OCI-LY7 (cell line): ENCODE measurements around the gene CKAP2L. TPM values are rescaled to one million over a fixed set of nuclear protein-coding genes. Genes with fewer than 3 reads are reported as not detected.

Source experiments
- BruUV-seq: library from RNA; stranded (reverse); fragments of 400-500 nt; replicated peaks from 2 replicates; lab custom pipeline; 2021; lab: Mats Ljungman, UMichigan
- CTCF ChIA-PET: fragments of 300-600 bp; sonication (Branson Sonifier 250); formaldehyde crosslinking; loops from one replicate; lab custom pipeline; 2022; ENCODE audit warnings: antibody characterized with exemption; ENCODE audit not compliant: unreplicated experiment; lab: Charles Lee
- POLR2A ChIA-PET: fragments of 300-600 bp; sonication (Branson Sonifier 250); formaldehyde crosslinking; loops from one replicate; lab custom pipeline; 2022; ENCODE audit warnings: antibody characterized with exemption; lab: Charles Lee
- DNase-seq: peaks from one replicate; pipeline ENCODE4 v3.0.0-alpha.2; 2015; ENCODE audit warnings: low spot score
- H2AFZ ChIP-seq: fragments of 200-600 bp; sonication (generic), shearing (Covaris generic); 2 replicates; pipeline ENCODE4 v1.6.1; 2014; ENCODE audit warnings: mild to moderate bottlenecking, antibody characterized with exemption, low read length, moderate library complexity
- H3K27ac ChIP-seq: fragments of 200-600 bp; sonication (generic); 2 replicates; pipeline ENCODE4 v1.5.1; 2014; ENCODE audit warnings: mixed run types, low read depth, mild to moderate bottlenecking, moderate library complexity, low read length, inconsistent platforms; ENCODE audit not compliant: poor library complexity, severe bottlenecking
- H3K36me3 ChIP-seq: fragments of 200-600 bp; sonication (generic); 2 replicates; pipeline ENCODE4 v1.6.1; 2014; ENCODE audit warnings: mild to moderate bottlenecking, antibody characterized with exemption, low read length, moderate library complexity, mixed read lengths; ENCODE audit not compliant: insufficient read depth
- H3K4me1 ChIP-seq: fragments of 200-600 bp; sonication (generic); 2 replicates; pipeline ENCODE4 v1.5.1; 2014; ENCODE audit warnings: mild to moderate bottlenecking, low read length; ENCODE audit not compliant: insufficient read depth, poor library complexity, severe bottlenecking
- H3K4me2 ChIP-seq: fragments of 200-600 bp; sonication (generic); 2 replicates; pipeline ENCODE4 v1.6.1; 2014; ENCODE audit warnings: mild to moderate bottlenecking, low read length
- H3K4me3 ChIP-seq: fragments of 200-600 bp; sonication (generic); 2 replicates; pipeline ENCODE4 v1.5.1; 2014; ENCODE audit warnings: mild to moderate bottlenecking, low read depth, low read length; ENCODE audit not compliant: poor library complexity, severe bottlenecking
- H3K79me2 ChIP-seq: fragments of 200-600 bp; sonication (generic); 2 replicates; pipeline ENCODE4 v1.6.1; 2016; ENCODE audit warnings: low read depth, mild to moderate bottlenecking, low read length, moderate library complexity, mixed read lengths; ENCODE audit not compliant: insufficient read depth
- H3K9me2 ChIP-seq: fragments of 200-600 bp; sonication (generic); 2 replicates; pipeline ENCODE4 v1.6.1; 2016; ENCODE audit warnings: mild to moderate bottlenecking, low read length, mixed read lengths; ENCODE audit not compliant: insufficient read depth
- H3K9me3 ChIP-seq: fragments of 200-600 bp; sonication (generic); 2 replicates; pipeline ENCODE4 v1.6.1; 2014; ENCODE audit warnings: mild to moderate bottlenecking, mixed run types, low read length, mixed read lengths
- H4K20me1 ChIP-seq: fragments of 200-600 bp; sonication (generic); 2 replicates; pipeline ENCODE4 v1.6.1; 2014; ENCODE audit warnings: mild to moderate bottlenecking, antibody characterized with exemption, low read length, moderate library complexity, mixed read lengths; ENCODE audit not compliant: insufficient read depth
- EZH2phosphoT487 ChIP-seq: fragments of 200-600 bp; sonication (generic); IDR thresholded peaks from 2 replicates; pipeline ENCODE4 v1.6.1; 2018; ENCODE audit warnings: low read depth, borderline replicate concordance, mild to moderate bottlenecking, mixed run types, antibody characterized with exemption, low read length, moderate library complexity, mixed read lengths
- intact Hi-C: fragments of 100-400 bp; cut with micrococcal nuclease; formaldehyde crosslinking; loops from one replicate; pipeline ENCODE4 v1.10.0; 2022; ENCODE audit not compliant: unreplicated experiment
- total RNA-seq, 2 experiments: library from RNA; depleted of rRNA in 1 of 2; stranded (reverse); fragments of >200 nt in 1 of 2; shearing (Covaris generic) in 1 of 2; gene quantifications; 2 replicates each; pipeline ENCODE4 v1.2.3, GENCODE V29; 2014 to 2022
- TF ChIP-seq, protein P1 (sequence below): fragments of 200-600 bp; sonication (generic); conservative IDR thresholded peaks from 2 replicates; pipeline ENCODE4 v1.5.1; 2014; ENCODE audit warnings: mild to moderate bottlenecking, antibody characterized with exemption, low read length, moderate library complexity, mixed read lengths

CKAP2L gene
- total RNA-seq, 2 experiments from 2014 or later = 31.8 to 61.8 TPM

DNA sequence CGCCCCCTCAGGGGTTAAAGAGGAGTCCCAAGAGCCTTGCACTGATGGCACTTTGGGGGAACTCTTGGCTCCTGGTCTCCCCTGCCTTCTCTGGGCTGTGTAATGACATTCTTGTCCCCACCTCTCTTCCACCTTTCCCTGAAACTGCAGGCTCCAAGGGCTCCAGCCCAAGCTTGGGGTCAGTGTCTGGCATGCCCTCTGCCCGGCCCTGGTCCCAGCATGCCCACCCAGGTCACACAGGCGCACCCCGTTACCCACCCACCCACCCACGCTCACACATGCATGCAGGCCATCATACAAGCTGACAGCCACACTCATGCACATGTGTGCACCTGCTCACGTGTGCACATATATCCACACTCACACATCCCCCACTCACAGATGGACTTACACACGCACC lies 50.5 kb downstream of the CKAP2L start:
- POLR2A ChIA-PET = no interaction called here
- no TSS peak for BruUV-seq

DNA sequence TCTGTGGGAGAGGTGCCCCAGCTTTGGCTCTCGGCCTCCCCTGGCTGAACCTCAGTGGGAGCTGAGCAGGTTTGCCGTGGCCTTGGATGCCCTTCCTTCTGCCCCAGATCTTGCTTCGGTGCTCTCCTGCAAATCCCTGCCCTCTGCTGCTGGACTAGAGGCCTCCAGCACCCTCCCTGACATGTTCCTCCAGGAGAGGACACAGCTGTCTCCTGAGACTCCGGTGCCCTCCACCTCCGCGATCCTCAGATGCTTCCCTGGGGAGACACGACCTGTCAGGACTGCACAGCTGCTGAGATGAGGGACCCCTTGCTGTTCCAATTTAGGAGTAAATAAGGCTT lies 50.9 kb downstream of the CKAP2L start:
- no peak for DNase-seq
- Histone ChIP-seq H3K4me2 (no peak overlapping the region), H2AFZ (no peak overlapping the region), H3K27ac (no peak overlapping the region), H3K36me3 (no peaks in the 10 kb centered on the region), H3K4me1 (peaks cover 4% of the 10 kb centered on the region), H4K20me1 (no peaks in the 10 kb centered on the region), H3K79me2 (no peaks in the 10 kb centered on the region), H3K9me3 (0 out of 2 replicates have a peak, but pooled peaks cover 6% of the 10 kb centered on the region), H3K4me3 (no peak overlapping the region), H3K9me2 (no peaks in the 10 kb centered on the region)
- intact Hi-C loops = no loop called here
- CTCF ChIA-PET = no interaction called here
- no TSS peak for BruUV-seq
- POLR2A ChIA-PET = no interaction called here
- TF ChIP-seq, protein P1, sequence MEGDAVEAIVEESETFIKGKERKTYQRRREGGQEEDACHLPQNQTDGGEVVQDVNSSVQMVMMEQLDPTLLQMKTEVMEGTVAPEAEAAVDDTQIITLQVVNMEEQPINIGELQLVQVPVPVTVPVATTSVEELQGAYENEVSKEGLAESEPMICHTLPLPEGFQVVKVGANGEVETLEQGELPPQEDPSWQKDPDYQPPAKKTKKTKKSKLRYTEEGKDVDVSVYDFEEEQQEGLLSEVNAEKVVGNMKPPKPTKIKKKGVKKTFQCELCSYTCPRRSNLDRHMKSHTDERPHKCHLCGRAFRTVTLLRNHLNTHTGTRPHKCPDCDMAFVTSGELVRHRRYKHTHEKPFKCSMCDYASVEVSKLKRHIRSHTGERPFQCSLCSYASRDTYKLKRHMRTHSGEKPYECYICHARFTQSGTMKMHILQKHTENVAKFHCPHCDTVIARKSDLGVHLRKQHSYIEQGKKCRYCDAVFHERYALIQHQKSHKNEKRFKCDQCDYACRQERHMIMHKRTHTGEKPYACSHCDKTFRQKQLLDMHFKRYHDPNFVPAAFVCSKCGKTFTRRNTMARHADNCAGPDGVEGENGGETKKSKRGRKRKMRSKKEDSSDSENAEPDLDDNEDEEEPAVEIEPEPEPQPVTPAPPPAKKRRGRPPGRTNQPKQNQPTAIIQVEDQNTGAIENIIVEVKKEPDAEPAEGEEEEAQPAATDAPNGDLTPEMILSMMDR = no peak
- no peak for TF ChIP-seq EZH2phosphoT487

More for the DNA sequence above, 50.5 kb downstream of the CKAP2L start:
- Histone ChIP-seq H2AFZ (no peak overlapping the region), H3K9me2 (no peaks in the 10 kb centered on the region), H3K4me2 (no peak overlapping the region), H3K9me3 (0 out of 2 replicates have a peak, but pooled peaks cover 6% of the 10 kb centered on the region), H4K20me1 (no peaks in the 10 kb centered on the region), H3K4me1 (peaks cover under 1% of the 10 kb centered on the region), H3K27ac (no peak overlapping the region), H3K79me2 (no peaks in the 10 kb centered on the region), H3K36me3 (no peaks in the 10 kb centered on the region), H3K4me3 (no peak overlapping the region)
- intact Hi-C loops = no loop called here
- TF ChIP-seq EZH2phosphoT487 = no peak
- TF ChIP-seq, protein P1 = no peak
- no peak for DNase-seq
- CTCF ChIA-PET = no interaction called here

DNA sequence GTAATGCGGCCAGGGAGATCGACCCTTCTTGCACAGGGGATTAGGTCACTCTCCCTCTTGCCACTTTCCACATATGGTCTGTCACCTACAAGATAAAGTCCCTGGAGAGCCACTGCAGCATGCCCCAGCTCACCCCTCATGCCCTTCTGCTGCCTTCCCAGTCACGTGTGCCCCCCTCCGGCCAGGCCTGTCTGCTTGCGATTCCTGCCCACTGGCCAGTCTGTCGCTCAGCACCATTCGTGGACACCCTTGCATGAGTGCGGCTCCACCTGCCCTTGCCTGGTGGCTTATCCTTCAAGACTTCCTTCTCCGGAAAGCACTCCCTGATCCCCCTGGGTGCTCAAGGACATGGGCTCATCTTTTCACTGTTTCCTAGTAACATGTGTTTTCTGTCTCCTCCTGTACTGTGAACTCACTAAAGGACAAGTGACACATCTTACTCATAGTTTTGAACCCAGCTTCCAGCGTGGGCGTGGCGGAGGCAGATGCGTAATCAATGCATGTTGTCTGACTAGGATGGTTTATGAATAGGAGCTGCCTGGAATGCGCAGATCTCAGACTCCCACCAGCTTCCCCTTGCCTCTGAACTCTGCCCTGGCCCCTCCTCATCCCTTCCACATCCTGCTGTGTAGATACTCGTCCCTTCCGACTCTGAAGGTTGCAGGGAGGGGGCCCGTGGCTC lies 51.4 kb downstream of the CKAP2L start:
- intact Hi-C loops = no loop called here
- POLR2A ChIA-PET = no interaction called here
- H3K4me2 ChIP-seq = no peak overlapping the region

More for the DNA sequence above, 51.4 kb downstream of the CKAP2L start:
- H4K20me1 ChIP-seq = no peaks in the 10 kb centered on the region
- DNase-seq = no peak
- H3K9me3 ChIP-seq = 0 out of 2 replicates have a peak, but pooled peaks cover 6% of the 10 kb centered on the region
- H3K4me3 ChIP-seq = no peak overlapping the region
- no peaks in the 10 kb centered on the region for H3K79me2 ChIP-seq
- no peak overlapping the region for H3K27ac ChIP-seq
- BruUV-seq = no TSS peak
- no peak overlapping the region for H2AFZ ChIP-seq
- H3K36me3 ChIP-seq = no peaks in the 10 kb centered on the region
- TF ChIP-seq, protein P1 = no peak
- TF ChIP-seq EZH2phosphoT487 = no peak
- CTCF ChIA-PET = interaction anchor here (0.6 kb wide), 1 partner anchor 118 kb away, joined by 3 read pairs; no protein-coding TSS in a partner anchor
- peaks cover 9% of the 10 kb centered on the region for H3K4me1 ChIP-seq
- H3K9me2 ChIP-seq = no peaks in the 10 kb centered on the region
